Mucosa of stomach (tissue), 1 donor: ENCODE results near the gene MACO1.

Experiments
- H3K27me3 ChIP-seq: one replicate; pipeline ENCODE4 v1.7.0; 2013; ENCODE audit warnings: mild to moderate bottlenecking, low read length; ENCODE audit not compliant: control insufficient read depth, insufficient read depth
- H3K36me3 ChIP-seq: one replicate; pipeline ENCODE4 v1.7.0; 2013; ENCODE audit warnings: low read length; ENCODE audit not compliant: control insufficient read depth, insufficient read depth
- H3K4me1 ChIP-seq: one replicate; pipeline ENCODE4 v1.7.0; 2013; ENCODE audit warnings: mild to moderate bottlenecking, low read length; ENCODE audit not compliant: control insufficient read depth, insufficient read depth
- H3K4me3 ChIP-seq: one replicate; pipeline ENCODE4 v1.7.0; 2013; ENCODE audit warnings: low read length
- H3K9ac ChIP-seq: one replicate; pipeline ENCODE4 v1.7.0; 2013; ENCODE audit warnings: mild to moderate bottlenecking, low read length, moderate library complexity
- H3K9me3 ChIP-seq: one replicate; pipeline ENCODE4 v1.7.0; 2013; ENCODE audit warnings: mild to moderate bottlenecking, low read length, moderate library complexity; ENCODE audit not compliant: control insufficient read depth
- donor health status: Pancreatic carcinoma.

Gene MACO1

DNA sequence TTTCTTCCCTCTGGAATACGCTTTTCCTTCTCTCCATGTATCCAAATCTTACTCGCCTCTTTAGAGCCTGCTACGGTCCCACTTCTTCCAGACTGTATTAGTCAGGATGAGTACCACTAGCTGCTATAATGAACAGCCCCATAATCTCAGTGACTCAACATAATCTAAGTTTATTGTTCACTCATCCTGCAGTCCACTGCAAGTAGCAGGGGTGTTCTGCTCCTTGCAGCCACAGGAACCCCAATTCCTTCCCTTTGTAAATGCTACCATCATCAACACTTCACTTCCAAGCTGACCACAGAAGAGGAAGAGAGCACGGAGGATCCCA lies 94.6 kb downstream of the MACO1 start:
- no peaks in the 10 kb centered on the region for H3K27me3 ChIP-seq
- no peaks in the 10 kb centered on the region for H3K36me3 ChIP-seq
- H3K4me3 ChIP-seq: no peak overlapping the region
- H3K4me1 ChIP-seq: no peaks in the 10 kb centered on the region
- H3K9me3 ChIP-seq: no peaks in the 10 kb centered on the region
- H3K9ac ChIP-seq: no peak overlapping the region

DNA sequence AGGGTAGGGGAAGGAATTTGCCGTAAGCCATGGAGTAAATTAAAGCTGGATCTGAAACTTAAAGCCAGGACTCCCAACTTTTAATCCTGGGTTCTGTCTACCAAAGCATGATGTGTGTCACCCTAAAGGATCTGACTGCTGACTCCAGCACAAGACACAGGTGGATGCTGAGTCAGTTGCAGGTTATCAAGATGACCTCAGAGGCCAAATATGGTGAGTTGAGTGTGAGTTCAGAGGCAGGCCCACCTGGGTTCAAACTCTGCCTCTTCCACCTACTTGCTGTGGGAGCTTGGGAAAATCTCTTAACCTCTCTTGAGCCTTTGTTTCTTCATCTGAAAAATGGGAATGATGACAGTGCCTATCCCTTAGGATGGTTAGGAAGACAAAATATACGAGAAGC lies 96.1 kb downstream of the MACO1 start:
- Histone ChIP-seq H3K4me1 (no peaks in the 10 kb centered on the region), H3K27me3 (no peaks in the 10 kb centered on the region), H3K36me3 (no peaks in the 10 kb centered on the region), H3K9me3 (no peaks in the 10 kb centered on the region), H3K4me3 (no peak overlapping the region), H3K9ac (no peak overlapping the region)

DNA sequence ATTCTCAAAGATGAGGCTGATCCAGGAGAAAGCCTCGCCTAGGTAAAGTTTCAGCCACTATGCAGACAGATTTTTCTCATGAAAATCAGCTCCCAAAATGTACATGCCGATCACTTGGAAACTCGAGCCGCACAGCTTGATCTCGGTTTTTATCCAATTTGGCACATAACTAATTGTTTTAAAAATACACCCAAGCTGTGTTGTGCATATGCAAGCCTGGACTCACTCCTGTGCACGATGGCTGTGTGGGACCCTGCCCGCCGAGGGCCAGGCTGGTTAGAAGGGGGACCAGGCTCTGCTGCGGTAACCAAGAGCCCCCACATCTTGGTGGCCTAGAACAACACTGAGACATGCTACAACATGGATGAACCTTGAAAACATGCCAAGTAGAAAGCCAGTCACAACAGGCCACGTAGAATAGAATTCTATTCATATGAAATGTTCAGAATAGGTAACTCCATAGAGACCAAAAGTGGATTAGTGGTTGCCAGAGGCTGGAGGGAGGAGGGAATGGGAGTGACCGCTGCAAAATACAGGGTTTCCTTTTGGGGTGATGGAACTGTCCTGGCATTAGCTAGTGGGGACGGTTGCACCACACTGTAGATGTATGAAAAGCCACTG lies 96.6 kb downstream of the MACO1 start:
- H3K4me3 ChIP-seq: no peak overlapping the region
- no peaks in the 10 kb centered on the region for H3K9me3 ChIP-seq
- H3K4me1 ChIP-seq: no peaks in the 10 kb centered on the region
- H3K27me3 ChIP-seq: no peaks in the 10 kb centered on the region
- H3K9ac ChIP-seq: no peak overlapping the region
- no peaks in the 10 kb centered on the region for H3K36me3 ChIP-seq

DNA sequence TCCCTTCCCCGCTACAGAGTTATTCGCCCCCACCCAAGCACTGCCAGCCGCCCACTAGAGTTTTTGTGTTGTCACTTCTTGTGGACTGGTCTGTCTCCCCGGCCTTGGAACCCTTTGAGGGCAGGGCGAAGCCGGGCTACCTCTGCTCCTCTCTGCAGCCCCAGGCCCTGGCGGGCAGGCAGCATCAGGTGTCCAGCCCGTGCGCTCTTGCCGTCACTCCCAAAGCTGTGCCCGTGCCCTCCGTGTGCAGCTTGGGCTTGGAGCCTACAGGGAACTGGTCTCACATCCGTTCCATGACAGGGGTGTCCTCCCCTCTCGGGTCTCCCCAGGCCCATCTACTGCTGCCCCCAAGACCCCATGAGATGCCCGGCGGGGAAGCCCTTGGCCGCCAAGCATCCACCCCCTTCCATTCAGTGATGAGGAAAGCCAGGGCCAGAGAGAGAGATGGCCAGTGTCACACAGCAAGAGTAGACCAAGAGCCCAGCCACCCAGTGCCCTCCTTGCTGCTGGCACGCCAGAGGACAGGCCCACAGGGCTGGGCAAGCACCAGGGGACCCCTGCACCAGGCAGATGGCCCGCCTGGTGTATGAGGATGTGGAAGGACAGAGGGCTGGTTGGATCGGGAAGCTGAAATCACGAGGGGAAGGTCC lies 97.4 kb downstream of the MACO1 start:
- H3K27me3 ChIP-seq: no peaks in the 10 kb centered on the region
- no peaks in the 10 kb centered on the region for H3K4me1 ChIP-seq
- H3K36me3 ChIP-seq: no peaks in the 10 kb centered on the region
- H3K9me3 ChIP-seq: no peaks in the 10 kb centered on the region
- no peak overlapping the region for H3K9ac ChIP-seq
- no peak overlapping the region for H3K4me3 ChIP-seq

DNA sequence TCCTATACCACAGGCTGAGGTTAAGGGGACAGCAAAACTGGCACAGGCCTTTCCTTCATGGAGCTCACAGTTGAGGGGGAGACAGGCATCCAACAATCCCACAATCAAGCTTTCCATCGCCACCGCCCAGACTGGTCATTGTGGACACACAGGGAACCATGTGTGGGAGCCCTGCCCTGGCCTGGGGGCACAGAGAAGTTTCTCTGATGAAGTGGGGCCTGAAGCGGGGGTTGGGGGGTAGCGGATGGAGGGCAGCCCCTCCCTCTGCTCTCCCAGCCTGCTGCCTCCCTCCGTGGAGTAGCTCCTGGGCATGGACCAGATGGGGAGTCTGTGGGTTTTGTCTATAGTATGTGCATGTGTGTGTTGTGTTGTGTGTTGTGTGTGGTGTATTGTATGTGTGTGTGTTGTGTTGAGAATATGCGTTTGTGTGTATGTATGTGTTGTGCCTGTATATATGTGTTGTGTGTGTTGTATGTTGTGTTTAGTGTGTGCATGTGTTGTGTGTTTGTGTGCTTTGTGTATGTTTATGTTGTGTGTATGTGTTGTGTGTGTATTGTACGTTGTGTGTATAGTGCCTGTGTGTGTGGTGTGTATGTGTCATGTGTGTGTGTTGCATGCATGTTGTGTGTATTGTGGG lies 98.3 kb downstream of the MACO1 start:
- Histone ChIP-seq H3K4me1 (no peaks in the 10 kb centered on the region), H3K4me3 (no peak overlapping the region), H3K36me3 (no peaks in the 10 kb centered on the region), H3K9ac (no peak overlapping the region), H3K27me3 (no peaks in the 10 kb centered on the region), H3K9me3 (no peaks in the 10 kb centered on the region)

DNA sequence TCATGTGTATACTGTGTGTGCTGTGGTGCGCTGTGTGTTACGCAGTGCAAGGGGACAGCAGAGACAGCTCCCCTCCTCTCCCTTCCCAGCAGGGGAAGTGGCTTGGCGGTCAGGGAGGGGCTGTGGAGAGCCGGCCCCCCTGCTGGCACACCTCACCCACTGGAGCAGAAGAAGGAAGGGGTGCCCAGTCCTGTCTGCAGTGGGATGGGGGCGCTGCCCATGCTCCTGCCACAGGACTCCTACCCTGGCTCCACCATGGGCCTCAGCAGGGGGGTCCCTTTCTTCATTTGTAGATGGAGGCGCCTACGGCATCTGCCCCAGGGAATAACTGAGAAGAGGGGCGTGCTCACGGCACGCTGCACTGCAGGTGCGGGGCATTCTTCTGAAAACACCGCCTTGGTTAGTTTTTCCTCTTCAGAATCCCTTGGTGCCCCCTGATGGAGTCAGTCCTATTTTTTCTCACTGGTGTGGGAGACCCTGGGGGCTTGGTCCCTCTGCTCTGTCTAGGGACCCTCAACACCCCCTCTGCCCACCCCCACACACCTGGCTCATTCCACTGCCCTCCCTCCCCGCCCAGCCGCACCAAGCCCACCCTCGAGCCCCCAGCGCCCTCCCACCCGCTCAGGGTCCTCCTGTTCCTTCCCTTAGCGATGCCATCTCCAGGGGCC lies 99.0 kb downstream of the MACO1 start:
- H3K36me3 ChIP-seq: no peaks in the 10 kb centered on the region
- H3K9ac ChIP-seq: no peak overlapping the region
- H3K4me3 ChIP-seq: no peak overlapping the region
- no peaks in the 10 kb centered on the region for H3K4me1 ChIP-seq
- H3K27me3 ChIP-seq: no peaks in the 10 kb centered on the region
- no peaks in the 10 kb centered on the region for H3K9me3 ChIP-seq

DNA sequence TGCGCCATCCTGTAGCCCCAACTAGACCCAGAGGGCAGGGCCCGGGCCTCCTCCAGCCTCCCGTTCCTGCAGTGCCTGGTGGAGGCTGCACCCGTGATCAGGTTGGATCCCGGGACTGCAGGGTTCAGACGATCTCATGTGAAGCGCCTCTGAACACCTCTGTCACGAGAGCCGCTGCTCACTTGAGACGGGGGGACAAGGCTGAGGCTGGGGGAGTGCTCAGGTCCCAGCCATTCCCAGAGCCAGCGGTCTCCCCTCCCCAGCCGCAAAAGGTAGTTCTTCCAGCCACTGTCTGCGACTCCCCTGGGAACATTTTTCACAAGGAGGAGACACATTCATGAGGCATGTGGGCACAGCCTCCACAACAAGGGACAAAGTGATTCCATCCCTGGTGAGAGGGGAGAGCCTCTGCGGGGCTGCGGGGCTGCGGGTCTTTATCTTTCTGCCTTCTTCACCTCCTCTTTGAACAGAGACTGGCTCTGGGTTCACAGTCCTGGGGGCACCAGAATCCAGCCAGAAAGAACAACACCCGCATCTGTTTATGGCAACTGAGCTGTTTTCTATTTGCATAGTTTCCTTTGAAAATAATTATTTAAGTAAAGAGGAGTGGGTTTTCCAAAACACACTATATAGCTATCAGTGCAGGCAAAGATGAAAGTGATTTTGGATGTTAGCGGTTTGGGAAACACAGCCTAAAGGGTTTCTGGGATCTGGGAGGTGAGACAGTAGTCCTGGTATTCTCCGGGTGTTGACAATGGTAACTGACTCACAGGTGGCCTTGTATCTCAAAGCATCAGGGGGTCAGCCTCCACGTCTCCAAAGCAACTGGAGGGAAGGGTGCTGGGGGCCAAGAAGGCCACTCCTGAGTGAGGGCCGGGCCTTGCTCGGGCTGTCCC lies 99.7 kb downstream of the MACO1 start:
- Histone ChIP-seq H3K9me3 (no peaks in the 10 kb centered on the region), H3K4me1 (no peaks in the 10 kb centered on the region), H3K27me3 (no peaks in the 10 kb centered on the region), H3K36me3 (no peaks in the 10 kb centered on the region), H3K4me3 (no peak overlapping the region), H3K9ac (no peak overlapping the region)

DNA sequence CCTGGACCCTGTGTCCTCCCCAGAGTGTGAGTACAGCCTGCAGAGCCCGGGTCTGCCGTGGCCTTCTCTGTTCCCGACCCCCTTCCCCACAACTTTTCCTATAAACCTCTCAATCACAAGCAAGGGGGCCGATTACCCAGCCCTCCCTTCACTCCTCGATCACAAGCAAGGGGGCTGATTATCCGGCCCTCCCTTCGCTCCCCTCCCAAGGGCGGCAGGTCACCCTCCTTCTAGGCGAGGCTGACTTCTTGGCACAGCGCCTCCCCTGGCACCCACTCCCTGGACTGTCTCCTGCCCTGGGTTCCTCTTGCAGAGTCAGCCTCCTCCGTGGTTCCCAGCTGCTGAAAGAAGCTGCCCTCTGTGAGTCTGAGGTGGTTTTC lies 100.4 kb downstream of the MACO1 start:
- no peaks in the 10 kb centered on the region for H3K27me3 ChIP-seq
- H3K4me3 ChIP-seq: no peak overlapping the region
- H3K4me1 ChIP-seq: no peaks in the 10 kb centered on the region
- H3K36me3 ChIP-seq: no peaks in the 10 kb centered on the region
- H3K9me3 ChIP-seq: no peaks in the 10 kb centered on the region
- no peak overlapping the region for H3K9ac ChIP-seq

DNA sequence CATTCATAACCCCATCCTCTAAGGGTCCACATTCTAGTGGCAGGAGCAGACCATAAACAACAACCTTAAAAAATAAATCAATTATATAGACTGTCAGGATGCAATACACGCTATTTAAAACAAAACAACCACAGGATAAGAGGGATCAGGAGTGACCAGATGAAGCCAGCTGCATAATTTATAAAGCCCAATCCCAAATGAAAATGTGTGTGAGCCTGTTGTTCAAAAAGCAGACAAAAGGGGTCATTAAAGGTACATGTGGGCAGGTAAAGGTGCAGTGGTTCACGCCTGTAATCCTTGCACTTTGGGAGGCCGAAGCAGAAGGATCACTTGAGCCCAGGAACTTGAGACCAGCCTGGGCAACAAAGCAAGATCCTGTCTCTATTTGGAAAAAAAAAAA lies 102.3 kb downstream of the MACO1 start:
- no peak overlapping the region for H3K4me3 ChIP-seq
- no peaks in the 10 kb centered on the region for H3K27me3 ChIP-seq
- H3K36me3 ChIP-seq: no peaks in the 10 kb centered on the region
- no peaks in the 10 kb centered on the region for H3K4me1 ChIP-seq
- no peaks in the 10 kb centered on the region for H3K9me3 ChIP-seq
- no peak overlapping the region for H3K9ac ChIP-seq

DNA sequence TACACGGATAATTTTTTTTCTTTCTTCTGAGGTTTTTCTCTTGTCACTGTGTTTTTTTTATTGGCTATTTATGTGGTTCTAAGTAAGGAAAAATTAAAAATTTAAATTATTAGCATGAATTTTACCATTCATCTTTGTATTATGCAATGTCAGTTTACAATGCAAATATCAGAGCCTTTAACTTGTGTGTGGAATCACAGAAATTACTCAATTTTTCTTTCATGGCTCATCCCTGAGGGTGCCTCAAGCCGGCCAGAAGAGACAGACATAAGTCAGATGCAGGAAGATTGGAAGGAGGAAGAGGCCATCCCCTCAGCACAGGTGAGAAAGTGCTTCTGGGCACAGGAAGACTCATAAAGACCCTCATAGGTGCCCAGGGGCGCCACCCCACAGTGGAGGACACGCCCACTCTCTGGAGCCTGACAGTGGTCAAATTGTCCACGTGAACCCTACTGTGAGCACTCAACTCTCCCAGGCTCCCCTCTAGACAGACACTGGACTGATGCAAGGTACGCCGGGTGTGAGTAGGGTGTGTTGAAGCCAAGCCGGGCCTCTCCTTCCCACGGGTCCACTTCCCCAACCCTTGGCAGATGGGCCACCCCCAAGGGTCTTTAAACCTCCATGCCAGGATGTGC lies 103.2 kb downstream of the MACO1 start:
- no peak overlapping the region for H3K9ac ChIP-seq
- no peaks in the 10 kb centered on the region for H3K9me3 ChIP-seq

DNA sequence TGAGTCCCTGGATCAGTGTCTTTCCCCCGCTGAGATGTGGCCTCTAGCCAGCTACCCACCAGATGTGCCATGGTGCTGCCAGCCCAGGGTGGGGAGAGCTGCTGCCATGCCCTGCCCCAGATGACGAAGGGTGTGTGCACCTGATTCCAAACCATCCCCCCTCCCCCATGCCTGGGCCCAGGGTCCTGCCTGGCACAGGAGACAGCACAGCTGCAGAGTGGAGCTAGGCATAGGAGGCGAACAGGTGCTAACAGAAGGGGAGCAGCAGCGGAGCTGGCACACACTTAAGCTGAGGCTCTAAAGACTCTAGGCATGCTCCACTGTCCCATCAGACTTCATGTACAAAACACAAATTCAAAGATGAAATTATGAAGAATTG lies 103.7 kb downstream of the MACO1 start:
- no peak overlapping the region for H3K9ac ChIP-seq
- no peaks in the 10 kb centered on the region for H3K4me1 ChIP-seq
- H3K9me3 ChIP-seq: no peaks in the 10 kb centered on the region
- no peaks in the 10 kb centered on the region for H3K36me3 ChIP-seq
- no peaks in the 10 kb centered on the region for H3K27me3 ChIP-seq
- no peak overlapping the region for H3K4me3 ChIP-seq

More for the DNA sequence above, 103.2 kb downstream of the MACO1 start:
- Histone ChIP-seq H3K27me3 (no peaks in the 10 kb centered on the region), H3K4me3 (no peak overlapping the region), H3K36me3 (no peaks in the 10 kb centered on the region), H3K4me1 (no peaks in the 10 kb centered on the region)
